HG03039 (cell line): Measurements from ENCODE around the gene SKI.

ENCODE experiments used
- ATAC-seq: cut with Tn5 transposase; IDR thresholded peaks from one replicate; pipeline ENCODE4 v1.9.1; 2021; ENCODE audit warnings: mild to moderate bottlenecking, moderate library complexity; ENCODE audit not compliant: unreplicated experiment

SKI gene

DNA sequence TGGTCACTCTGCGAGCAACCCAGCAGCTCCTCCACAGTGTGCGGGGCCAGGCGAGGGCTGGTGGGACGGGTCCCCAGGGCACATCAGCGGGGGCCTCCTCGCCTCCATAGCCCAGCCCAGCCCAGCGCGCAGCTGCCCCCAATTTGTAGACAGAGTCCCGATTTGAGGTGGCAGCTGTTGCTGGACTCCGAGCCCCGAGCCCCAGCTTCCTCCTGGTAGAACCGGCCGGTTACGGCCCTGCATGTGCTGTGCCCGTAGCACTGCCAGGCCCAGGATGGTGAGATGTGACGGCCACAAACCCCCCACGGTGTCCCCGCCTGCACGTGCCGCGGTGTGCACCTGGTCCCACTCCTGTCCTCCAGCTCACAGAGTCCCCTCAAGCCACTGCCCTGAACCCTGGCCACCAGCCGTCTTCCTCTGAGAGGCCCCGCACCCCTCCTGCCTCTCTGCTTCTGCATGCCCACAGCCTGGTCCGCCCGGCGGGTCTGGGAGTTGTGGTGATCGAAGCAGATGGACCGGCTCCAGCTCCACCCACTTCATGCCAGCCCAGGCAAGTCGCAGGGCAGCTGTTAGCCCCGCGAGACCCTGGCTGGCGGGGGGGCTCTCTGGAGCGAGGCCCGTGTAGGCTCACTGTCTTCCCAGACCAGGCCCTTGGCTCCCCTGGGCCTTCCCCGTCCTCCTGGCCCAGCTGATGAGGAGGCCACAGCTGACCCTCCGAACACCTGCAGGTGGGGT is 107.8 kb downstream of the SKI start:
- ATAC-seq = no peak

DNA sequence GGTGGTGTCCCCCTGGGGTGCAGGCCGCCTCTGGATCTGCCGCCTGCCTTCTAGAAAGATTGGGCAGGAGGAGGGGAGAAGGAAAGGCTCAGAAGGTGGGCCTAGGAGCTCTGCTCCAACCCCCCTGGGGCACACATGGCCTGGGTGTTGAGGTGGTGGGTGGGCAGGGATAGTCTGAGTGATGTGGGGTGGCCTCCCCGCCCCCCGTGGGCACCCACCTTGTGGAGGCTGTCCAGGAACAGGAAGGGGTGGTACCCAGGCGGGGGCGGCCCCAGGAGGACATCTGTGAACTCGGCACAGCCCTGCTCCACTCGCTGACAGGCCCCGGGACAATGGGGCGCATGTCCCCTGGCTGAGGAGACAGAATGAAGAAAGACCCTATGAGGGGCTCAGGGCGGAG is 108.4 kb downstream of the SKI start:
- no peak for ATAC-seq

DNA sequence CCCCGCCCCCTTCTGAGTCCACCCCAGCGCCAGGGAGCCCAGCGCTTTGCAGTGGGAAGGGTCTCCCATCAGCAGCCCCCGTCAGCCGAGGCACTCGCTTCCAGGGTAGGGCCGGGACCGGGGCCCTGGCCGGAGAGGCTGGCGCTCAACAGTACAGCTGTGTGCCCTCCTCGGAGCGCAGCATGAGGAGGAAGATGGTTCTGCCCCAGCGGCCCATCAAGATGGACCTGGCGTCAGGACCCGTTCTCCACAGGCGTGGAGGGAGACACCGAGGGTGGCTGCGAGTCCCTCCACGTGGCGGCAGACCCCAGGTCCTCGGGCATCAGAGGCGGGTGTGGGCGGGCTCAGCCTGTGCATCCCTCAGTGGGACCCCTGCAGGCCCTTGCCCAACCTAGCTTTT is 109.0 kb downstream of the SKI start:
- ATAC-seq = no peak

DNA sequence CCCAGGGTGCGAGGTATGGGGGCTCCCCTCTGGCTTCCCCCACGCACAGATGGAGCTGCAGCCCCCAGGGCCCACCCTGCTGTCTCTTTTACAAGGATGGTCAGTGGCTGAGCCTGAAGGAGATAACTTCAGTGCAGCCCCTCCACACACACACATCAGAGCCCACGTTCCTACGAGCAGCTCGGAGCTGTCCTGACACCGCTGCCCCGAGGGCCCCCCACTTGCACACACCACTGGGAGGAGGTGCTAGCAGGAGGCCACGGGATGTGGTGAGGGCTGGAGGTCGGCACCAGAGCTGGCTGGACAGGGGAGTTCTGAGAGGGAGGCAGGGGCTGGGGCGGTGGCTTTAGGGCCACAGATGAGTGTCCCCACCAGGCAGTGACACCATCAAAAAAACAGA is 109.4 kb downstream of the SKI start:
- no peak for ATAC-seq

GRCh38 chr1:2339206-2340085 is 111.3 kb downstream of the SKI start:
- ATAC-seq = no peak

DNA sequence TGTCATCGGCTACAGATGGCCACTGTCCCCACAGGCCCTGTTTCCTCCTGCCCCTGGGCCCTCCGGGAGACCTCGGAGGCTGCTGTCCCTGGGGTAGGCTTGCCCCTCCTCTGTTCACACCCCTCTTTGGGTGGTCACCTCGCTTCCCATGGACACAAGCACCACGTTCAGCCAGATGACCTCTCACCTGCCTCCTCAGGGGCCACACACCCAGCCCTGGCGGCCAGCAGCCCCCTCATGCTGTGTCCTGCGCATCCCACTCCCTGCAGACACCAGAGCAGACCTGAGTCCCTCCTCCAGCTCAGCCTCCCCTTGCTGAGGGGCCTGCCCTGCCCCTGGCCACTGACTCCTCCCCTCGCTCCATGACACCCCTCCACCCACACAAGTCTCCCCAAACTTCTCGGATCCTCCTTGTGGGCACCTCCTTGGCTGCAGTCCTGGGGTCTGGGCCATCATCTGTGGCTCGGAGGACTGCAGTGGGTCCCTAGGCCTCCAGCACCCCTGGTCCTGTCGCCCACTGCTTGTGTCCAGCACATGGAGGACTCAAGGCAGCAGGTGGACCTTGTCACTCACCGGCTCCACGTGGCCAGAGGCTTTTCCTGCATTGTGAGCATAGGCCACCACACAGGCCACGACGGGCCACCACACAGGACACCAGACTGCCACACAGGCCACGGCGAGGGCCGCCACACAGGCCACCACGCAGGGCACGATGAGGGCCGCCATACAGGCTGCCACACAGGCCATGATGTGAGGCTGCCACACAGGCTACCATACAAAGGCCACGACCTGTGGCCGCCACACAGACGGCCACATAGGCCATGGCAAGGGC is 112.2 kb downstream of the SKI start:
- ATAC-seq = no peak

GRCh38 chr1:2340918-2341254 is 112.8 kb downstream of the SKI start:
- ATAC-seq = no peak

DNA sequence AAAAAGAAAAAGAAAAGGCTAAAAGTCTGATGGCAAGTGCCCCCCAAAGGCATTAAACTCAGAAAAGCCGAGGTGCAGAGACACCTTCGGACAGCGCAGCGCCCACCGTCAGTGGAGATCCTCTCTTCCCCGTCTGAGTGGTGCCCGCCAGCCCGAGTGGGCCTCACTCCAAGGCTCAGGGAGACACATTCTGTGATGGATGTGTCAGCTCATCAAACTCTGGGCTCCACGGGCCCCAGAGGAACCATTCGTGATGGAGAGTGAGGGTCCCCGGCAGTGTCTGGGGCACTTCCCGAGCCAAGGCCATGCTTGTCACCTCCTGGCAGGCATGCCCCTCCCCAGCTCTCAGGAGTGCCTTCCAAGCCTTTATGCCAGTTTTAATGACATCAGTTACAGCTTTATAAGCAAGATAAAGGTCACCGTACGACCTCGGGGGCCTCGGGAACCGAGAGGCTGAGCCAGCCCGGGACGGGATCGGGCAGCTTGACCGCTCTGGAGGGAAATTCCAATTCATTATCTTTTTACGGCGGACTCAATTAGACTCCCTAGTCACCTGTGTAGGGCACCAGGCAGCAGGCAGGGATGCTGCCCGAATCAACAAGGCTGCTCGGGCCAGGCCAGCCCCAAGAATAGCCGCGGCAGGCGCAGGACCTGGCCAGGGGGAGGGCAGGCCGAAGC is 113.7 kb downstream of the SKI start:
- no peak for ATAC-seq

DNA sequence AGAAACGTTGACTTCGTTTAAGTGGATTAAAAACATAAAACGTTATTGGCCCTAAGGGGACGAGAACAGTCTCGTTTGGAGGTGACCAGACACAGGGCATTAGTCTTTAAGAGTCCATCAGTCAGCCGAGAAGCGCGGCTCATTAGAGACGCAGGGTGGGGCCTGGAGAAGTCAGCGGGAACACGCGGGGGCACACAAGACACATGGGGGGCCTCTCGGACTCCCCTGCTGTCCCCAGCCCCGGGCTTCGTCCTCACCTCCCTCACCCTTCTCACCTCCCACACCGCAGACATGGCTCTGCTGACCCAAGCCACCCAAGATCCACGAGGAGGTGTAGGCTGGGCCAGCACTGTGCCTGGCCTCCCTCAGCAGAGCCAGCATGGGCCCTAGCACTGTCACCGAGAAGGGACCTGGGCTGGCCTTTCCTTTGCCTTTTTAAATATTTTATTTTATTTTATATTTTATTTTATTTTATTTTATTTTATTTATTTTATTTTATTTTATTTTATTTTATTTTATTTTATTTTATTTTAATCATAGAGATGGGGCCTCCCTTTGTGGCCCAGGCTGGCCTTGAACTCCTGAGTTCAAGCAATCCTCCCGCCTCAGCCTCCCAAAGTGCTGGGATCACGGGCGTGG is 114.4 kb downstream of the SKI start:
- ATAC-seq = no peak

DNA sequence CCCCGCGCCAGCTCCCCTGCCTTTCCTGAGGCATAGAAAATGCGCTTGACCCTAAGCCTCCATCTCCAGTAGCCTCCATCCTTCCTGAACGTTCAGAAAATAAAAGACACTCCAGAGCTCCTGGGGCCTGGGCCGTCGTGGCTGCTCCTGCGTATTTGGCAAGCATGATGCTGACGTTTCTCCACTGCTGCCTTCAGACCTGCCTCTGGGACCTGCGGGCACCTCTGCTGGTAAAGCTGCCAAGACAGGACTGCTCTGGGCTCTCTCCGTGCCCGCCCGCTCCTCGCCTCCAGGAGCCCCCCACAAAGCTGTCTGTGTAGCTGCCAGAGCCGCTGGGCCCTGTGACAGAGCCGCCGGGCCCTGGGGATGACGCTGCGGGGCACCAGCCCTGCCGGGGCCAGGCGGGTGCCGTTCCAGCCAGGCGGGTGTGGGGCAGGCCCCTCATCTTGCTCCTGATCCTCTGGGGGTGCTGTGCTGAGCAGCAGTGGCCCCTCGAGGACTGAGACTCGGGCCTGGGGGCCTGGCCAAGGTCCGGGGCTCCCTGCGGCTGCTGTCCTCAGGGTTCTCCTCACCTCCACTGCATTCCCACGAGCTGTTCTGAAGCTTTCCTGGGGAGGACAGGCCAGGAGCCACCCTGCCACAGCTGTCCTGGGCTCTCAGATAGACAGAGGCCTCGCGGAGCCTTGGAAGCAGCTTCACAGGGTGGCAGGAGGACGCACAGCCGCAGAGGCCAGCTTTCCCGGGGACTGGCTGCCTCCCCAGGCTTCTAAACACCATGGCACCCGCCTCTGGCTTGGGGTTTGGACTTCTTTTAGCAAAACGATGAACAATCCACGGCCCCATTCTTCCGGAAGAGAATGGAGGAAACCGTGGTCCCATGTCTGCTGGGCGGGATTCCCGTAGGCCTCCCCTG is 115.2 kb downstream of the SKI start:
- ATAC-seq = no peak

DNA sequence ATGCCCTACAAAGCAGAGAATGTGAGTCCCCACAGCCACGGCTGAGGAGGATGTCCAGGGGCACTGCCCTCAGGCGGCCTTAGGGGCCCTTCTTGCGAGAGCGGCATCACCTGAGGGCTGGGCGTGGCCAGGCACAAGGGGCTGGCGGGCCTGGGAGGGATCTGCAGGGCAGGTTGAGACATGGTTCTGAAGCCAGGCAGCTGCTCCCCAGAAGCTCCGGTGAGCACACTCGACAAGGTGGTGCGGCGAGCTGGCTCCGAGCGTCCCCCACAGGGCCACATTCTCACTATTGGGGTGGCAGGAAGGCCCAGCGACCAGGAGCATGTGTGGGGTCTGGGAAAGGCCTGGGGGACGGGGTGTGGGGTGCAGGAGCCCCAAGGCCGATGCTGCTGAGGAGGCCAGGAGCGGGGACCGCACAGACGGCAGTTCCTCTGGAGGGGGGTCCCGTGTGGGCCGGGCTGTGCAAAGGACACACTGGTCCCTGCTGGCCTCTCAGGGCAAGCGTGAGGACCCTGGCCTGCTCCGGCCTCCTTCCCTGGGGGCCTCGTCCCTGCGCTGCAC is 116.1 kb downstream of the SKI start:
- ATAC-seq = no peak

GRCh38 chr1:2344744-2345296 is 116.7 kb downstream of the SKI start:
- no peak for ATAC-seq

GRCh38 chr1:2345297-2346075 is 117.4 kb downstream of the SKI start:
- ATAC-seq = no peak

DNA sequence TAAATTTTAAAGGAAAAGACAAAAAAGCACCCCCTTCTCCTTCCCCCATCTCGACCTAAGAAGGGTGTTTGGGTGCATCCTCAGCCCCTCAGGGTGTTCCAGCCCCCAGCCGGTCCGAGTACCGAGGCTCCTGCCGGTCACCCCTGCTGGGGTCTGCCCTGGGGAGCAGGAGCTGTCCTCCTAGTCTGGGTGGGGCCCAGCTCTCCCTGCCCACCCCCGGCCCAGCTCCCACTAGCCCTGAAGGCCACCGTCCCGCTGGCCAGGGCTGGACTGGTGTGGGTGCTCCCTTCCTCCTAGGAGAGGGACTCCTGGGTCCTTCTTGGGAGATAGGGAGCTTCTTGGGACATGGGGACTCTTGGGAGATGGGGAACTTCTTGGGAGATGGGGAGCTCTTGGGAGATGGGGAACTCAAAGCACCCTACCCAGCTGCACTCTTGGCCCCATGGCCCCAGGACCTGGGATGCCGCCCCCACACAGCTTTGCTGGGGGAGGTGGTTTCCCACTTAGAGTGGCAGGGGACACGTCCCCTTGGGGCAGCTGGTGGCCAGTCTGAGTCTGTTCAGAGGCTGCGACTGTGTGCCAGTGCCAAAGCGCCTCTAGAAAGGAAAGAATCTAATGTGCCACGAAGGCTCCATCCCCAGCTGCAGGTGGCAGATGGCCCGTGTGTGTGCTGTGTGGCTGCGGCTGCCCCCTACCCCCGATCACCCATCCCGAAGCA is 118.7 kb downstream of the SKI start:
- ATAC-seq = no peak

DNA sequence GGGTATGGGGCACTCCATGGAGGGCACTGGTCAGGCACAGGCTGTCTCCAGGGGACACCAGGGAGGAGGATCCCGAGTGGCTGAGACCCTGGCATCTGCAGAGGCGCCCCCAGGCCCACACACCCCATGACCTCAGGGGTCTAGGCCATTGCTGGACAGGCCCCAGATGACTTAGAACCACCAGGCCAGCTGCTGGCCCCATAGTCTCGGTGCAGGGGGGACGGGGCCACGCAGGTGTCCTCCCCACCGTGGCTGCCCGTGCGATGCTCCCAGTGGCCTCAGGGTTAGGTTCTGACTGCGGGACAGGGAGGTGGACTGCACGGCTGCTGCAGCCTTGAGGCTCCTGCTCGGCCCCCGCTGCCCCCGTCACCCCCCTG is 119.3 kb downstream of the SKI start:
- no peak for ATAC-seq

- no peak for ATAC-seq
These were observed 119.8 kb downstream of the SKI start for GRCh38 chr1:2347896-2348295.
